Upper lobe of left lung (tissue), 6 donors: Measurements from ENCODE around the gene DLD. TPM values are rescaled to one million over a fixed set of nuclear protein-coding genes. Genes with fewer than 3 reads are reported as not detected.
A peak's percentile ranks its signal among the peaks of the same experiment; 100 is the strongest.

Experiments
- ATAC-seq, 2 donors: fragments of 200-7000 bp; cut with Tn5 transposase; one replicate each; pipeline ENCODE4 v1.9.1; 2022; ENCODE audit warnings: mild to moderate bottlenecking in 2 of 2, moderate library complexity in 2 of 2; ENCODE audit not compliant: low FRiP score in 2 of 2
- DNase-seq, 2 donors: peaks; one replicate each; pipeline ENCODE4 v3.0.0-alpha.2; 2019 to 2020
- H3K27ac ChIP-seq, 4 donors: fragments of 200-600 bp; sonication (generic); one replicate each; pipeline ENCODE4 v1.5.1; 2016 to 2019
- H3K27me3 ChIP-seq, 4 donors: fragments of 200-600 bp; sonication (generic); one replicate each; pipeline ENCODE4 v1.5.1; 2017 to 2019
- H3K36me3 ChIP-seq, 4 donors: fragments of 200-600 bp; sonication (generic); one replicate each; pipeline ENCODE4 v1.5.1; 2016 to 2019
- H3K4me1 ChIP-seq, 4 donors: fragments of 200-600 bp; sonication (generic); one replicate each; pipeline ENCODE4 v1.5.1; 2018 to 2019
- H3K4me3 ChIP-seq, 4 donors: fragments of 200-600 bp; sonication (generic); one replicate each; pipeline ENCODE4 v1.5.1; 2017 to 2019; ENCODE audit warnings: mild to moderate bottlenecking in 2 of 4, moderate library complexity in 1 of 4
- H3K9me3 ChIP-seq, 4 donors: fragments of 200-600 bp; sonication (generic); one replicate each; pipeline ENCODE4 v1.5.1; 2018 to 2019
- EP300 ChIP-seq, 4 donors: sonication (generic); formaldehyde crosslinking; IDR thresholded peaks; one replicate each; pipeline ENCODE4 v1.5.1; 2017; ENCODE audit warnings: antibody characterized with exemption in 4 of 4, control low read depth in 2 of 4
- POLR2A ChIP-seq, 4 donors: fragments of 450-650 bp; IDR thresholded peaks; one replicate each; pipeline ENCODE4 v1.5.1; 2016 to 2017; ENCODE audit warnings: antibody characterized with exemption in 4 of 4, mild to moderate bottlenecking in 2 of 4
- POLR2AphosphoS5 ChIP-seq, 2 donors: sonication (generic); formaldehyde crosslinking; IDR thresholded peaks; one replicate each; pipeline ENCODE4 v1.5.1; 2017; ENCODE audit warnings: antibody characterized with exemption in 2 of 2
- WGBS, 2 donors: methylation state at CpG; one replicate each; pipeline ENCODE4 v1.1.5; 2017 to 2018; 5-methylcytosine and 5-hydroxymethylcytosine counted together
- total RNA-seq, 6 donors: library from RNA; depleted of rRNA in 4 of 6; stranded (reverse); fragments of >200 nt in 4 of 6; gene quantifications; one replicate each; pipeline versions ENCODE4 v1.1.0 to v1.2.1, GENCODE V29; 2016 to 2021
- TF ChIP-seq, protein P1 (sequence below), 6 experiments: fragments of 450-650 bp in 4 of 6; fragments of 200-600 bp in 2 of 6; sonication (generic) in 2 of 6; IDR thresholded peaks; one replicate each; pipeline ENCODE4 v1.5.1; 2016 to 2019; ENCODE audit warnings: antibody characterized with exemption in 6 of 6
- donor health status: DM: no; HTN: no; CAD: no; lungs with moderate emphysema.
- donor health status: DM: no; HTN: yes; CAD: no; lungs with severe emphysema.

DLD gene
- total RNA-seq, 6 donors from 2014 or later = 21.3 to 62.9 (median 52.9) TPM

DNA sequence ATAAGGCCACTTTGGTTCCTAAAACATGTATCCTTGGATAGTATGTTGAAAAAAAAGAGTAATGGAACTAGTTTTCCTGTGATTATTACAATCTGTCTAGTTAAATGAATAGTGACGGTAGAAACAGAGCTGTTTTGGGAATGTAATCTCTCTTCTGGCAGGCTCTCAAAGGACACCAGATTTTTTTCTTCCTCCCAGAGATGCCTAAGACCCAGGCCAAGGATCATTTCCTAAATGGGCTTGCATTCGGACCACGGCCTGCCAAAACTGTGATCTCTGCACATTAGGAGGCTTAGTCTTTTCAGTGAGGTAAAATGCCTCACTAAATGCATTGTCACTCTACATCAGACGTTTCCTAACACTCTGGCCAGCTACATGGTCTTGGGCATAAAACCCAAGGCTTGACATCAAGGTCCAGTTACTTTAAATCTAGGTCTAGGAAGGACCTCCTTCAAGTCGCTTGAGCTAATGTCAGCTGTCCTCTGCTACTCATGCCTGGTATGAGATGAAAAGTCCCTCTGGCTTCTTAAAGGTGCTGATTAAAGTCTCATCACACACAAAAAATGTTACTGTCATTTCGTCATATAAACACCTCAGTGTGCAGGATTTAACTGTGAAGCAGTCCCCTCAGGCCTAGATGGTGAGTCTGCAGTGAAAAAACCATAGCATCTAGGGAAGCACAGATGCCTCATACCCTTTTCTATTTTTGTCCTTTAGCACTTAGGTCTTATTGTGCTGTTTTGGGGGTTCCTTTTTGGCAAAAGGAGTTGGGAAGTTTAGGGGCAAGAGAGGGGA lies 47.7 kb downstream of the DLD start:
- Histone ChIP-seq H3K9me3 (no peaks in the 10 kb centered on the region), H3K4me1 (peaks cover 0 to 5% (median 1%) of the 10 kb centered on the region in 4 donors), H3K4me3 (no peak overlapping the region), H3K27me3 (no peaks in the 10 kb centered on the region), H3K27ac (peak overlapping the region in 3 of 4 donors; percentile 37 to 58 (median 49)), H3K36me3 (peaks cover 0 to 54% (median 6%) of the 10 kb centered on the region in 4 donors)
- peak in 1 of 2 donors; percentile 77 for ATAC-seq
- no peak for TF ChIP-seq POLR2A (IDR thresholded peaks at IDR 0.05)
- no peak for TF ChIP-seq EP300 (IDR thresholded peaks at IDR 0.05)
- TF ChIP-seq, protein P1, sequence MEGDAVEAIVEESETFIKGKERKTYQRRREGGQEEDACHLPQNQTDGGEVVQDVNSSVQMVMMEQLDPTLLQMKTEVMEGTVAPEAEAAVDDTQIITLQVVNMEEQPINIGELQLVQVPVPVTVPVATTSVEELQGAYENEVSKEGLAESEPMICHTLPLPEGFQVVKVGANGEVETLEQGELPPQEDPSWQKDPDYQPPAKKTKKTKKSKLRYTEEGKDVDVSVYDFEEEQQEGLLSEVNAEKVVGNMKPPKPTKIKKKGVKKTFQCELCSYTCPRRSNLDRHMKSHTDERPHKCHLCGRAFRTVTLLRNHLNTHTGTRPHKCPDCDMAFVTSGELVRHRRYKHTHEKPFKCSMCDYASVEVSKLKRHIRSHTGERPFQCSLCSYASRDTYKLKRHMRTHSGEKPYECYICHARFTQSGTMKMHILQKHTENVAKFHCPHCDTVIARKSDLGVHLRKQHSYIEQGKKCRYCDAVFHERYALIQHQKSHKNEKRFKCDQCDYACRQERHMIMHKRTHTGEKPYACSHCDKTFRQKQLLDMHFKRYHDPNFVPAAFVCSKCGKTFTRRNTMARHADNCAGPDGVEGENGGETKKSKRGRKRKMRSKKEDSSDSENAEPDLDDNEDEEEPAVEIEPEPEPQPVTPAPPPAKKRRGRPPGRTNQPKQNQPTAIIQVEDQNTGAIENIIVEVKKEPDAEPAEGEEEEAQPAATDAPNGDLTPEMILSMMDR (IDR thresholded peaks at IDR 0.05) = no peak
- peak in 1 of 2 donors; percentile 36 for TF ChIP-seq POLR2AphosphoS5 (IDR thresholded peaks at IDR 0.05)
- 69 to 87% methylated on average over 6 of the region's 6 CpGs for WGBS, 2 donors
- no peak for DNase-seq

DNA sequence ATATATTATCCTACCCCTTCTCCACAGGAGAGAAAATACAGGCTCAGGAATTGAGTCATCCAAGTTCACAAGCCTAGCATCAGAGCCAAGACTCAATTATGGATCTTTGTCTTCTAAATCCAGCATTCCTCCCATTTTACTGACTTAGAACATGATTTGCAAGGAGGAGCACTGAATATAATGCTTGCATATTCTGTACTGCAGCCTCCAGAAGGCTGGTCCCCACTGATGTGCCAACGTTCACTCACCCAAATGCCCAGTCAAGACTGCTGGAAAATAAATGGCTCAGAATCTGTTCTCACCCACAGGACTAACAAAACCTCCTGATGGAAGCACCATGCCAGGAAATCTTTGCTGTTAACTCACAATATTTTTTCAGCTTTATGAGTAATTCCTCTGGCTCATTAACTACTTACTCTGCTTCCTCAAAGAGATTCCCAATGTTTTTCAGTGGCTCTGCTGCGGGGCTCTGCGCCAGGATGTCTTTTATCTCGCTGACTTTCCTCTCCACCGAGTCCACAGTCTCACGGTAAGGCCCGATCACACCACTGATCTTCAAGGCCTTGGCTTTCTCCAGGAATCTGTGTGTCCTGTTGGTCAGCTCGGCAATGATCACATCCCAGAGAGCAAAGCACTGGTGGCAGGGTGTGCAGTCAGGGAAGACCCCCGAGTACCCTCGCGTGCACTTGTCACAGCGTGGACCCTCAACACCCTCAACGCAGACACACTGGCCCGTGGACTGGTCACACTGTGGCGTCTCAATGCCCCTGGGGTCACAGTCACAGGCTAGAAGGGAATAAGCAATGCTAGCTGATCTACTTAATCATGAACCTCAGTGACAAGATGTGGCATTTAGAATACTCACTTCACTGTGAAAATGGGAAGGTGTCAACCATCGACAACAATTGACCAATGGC lies 48.8 kb downstream of the DLD start:
- peak overlapping the region in 3 of 4 donors; percentile 59 to 71 (median 67) for H3K27ac ChIP-seq
- H3K4me1 ChIP-seq = peaks cover 0 to 5% (median 1%) of the 10 kb centered on the region in 4 donors
- ATAC-seq = peak in 1 of 2 donors; percentile 63
- peak in 1 of 2 donors; percentile 20 for DNase-seq
- H3K36me3 ChIP-seq = peaks cover 0 to 45% (median 6%) of the 10 kb centered on the region in 4 donors
- H3K9me3 ChIP-seq = no peaks in the 10 kb centered on the region
- WGBS, 2 donors = 77 to 90% methylated on average over 11 to 16 of the region's 16 CpGs
- no peak overlapping the region for H3K4me3 ChIP-seq
- TF ChIP-seq POLR2A (IDR thresholded peaks at IDR 0.05) = no peak
- TF ChIP-seq EP300 (IDR thresholded peaks at IDR 0.05) = no peak
- TF ChIP-seq, protein P1 (IDR thresholded peaks at IDR 0.05) = no peak
- no peaks in the 10 kb centered on the region for H3K27me3 ChIP-seq

DNA sequence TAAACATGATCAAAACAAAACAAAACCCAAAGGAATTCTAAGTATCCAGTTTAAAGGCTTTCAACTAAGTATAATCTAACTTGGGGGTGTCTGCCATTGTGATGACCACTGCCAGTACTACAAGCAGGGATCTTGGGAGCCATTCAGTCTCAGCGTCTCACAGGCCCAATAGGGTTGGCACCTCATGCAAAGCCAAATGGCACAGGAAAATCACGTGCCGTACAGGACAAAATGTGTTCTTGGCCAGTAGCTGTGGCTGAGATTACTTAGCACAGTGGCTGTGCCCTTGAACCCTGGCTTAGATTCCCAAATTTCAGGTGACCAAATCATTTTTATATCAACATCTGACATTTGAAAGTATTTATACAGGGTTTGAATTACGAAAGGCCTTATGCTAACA lies 50.0 kb downstream of the DLD start:
- Histone ChIP-seq H3K4me3 (no peak overlapping the region), H3K4me1 (peaks cover 0 to 5% (median 1%) of the 10 kb centered on the region in 4 donors), H3K9me3 (no peaks in the 10 kb centered on the region), H3K27ac (peak overlapping the region in 1 of 4 donors; percentile 71), H3K36me3 (peaks cover 0 to 39% (median 6%) of the 10 kb centered on the region in 4 donors), H3K27me3 (no peaks in the 10 kb centered on the region)
- WGBS, 2 donors = 97 to 98% methylated on average over 4 of the region's 4 CpGs
- ATAC-seq (no peak), DNase-seq (no peak)
- TF ChIP-seq EP300 (IDR thresholded peaks at IDR 0.05) (no peak), POLR2A (IDR thresholded peaks at IDR 0.05) (no peak), POLR2AphosphoS5 (IDR thresholded peaks at IDR 0.05) (no peak)
- TF ChIP-seq, protein P1 (IDR thresholded peaks at IDR 0.05) = no peak

DNA sequence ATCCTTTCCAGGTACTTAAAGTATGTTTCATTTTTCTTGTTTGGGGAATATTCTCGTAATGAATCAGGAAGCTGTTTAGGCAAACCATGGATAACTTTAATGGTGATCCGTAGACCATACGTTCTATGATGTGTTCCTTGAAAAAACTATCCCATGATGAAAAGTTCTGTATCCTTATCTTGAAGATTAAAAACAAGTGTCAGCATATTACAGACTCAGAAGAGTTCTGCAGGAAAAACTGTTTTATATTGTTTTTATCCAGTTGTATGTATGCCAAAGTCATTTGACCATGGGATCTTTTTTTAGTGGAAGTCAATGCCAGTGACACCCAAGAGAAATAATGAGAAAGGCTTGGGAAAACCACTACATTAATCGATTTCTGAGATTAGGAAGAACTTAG lies 52.0 kb downstream of the DLD start:
- H3K9me3 ChIP-seq = no peaks in the 10 kb centered on the region
- peaks cover 0 to 3% (median under 1%) of the 10 kb centered on the region in 4 donors for H3K4me1 ChIP-seq
- H3K27ac ChIP-seq = no peak overlapping the region
- no peak for ATAC-seq
- no peak for TF ChIP-seq POLR2A (IDR thresholded peaks at IDR 0.05)
- no peak for TF ChIP-seq EP300 (IDR thresholded peaks at IDR 0.05)
- no peaks in the 10 kb centered on the region for H3K27me3 ChIP-seq
- peaks cover 0 to 39% (median 6%) of the 10 kb centered on the region in 4 donors for H3K36me3 ChIP-seq
- 91 to 93% methylated on average over 4 of the region's 4 CpGs for WGBS, 2 donors
- H3K4me3 ChIP-seq = no peak overlapping the region
- no peak for DNase-seq
